ENCODE results near the gene RABEP2. TPM values are rescaled to one million over a fixed set of nuclear protein-coding genes. Genes with fewer than 3 reads are reported as not detected.
"Not testable (repeated sequence)": the region's sequence is repeated elsewhere in the genome, so short reads cannot be mapped to it uniquely, and the experiment has no call there.

RABEP2 gene, protein sequence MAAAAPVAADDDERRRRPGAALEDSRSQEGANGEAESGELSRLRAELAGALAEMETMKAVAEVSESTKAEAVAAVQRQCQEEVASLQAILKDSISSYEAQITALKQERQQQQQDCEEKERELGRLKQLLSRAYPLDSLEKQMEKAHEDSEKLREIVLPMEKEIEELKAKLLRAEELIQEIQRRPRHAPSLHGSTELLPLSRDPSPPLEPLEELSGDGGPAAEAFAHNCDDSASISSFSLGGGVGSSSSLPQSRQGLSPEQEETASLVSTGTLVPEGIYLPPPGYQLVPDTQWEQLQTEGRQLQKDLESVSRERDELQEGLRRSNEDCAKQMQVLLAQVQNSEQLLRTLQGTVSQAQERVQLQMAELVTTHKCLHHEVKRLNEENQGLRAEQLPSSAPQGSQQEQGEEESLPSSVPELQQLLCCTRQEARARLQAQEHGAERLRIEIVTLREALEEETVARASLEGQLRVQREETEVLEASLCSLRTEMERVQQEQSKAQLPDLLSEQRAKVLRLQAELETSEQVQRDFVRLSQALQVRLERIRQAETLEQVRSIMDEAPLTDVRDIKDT
- total RNA-seq (2014; rRNA removed), result 50.6 and 72.0 TPM in 2 replicates
- 19.1 TPM for polyA plus RNA-seq (2012)

DNA sequence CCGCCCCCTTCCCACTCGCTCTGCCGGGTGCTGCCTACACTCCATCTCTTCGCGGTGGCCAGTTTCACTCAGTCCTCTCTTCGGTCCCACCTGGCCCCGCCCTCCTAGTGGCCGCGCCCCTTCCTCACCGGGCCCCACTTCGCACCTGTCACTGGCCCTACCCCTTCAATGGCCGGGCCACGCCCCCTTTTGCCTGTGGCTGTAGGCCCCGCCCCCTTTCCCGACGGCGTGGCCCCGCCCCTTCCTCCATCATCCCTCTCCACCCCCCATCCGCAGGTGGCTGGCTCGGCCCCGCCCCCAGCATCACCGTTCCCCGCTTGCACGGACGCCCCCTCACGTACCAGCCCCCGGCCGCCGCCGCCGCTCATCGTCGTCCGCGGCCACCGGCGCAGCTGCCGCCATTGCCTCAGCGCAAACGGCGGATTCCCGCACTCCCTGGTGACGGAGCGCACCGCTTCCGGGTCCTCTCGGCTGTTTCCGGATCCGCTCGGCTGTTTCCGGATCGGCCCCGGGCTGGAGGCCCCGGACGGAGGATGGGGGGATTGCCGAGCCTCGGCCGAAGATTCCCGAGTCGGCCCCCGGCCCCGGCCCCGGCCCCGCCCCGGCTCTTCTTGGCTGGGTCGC is at the start of gene RABEP2:
Gene RABEP2 (minus strand): TSS at position 477 of the 624 bp plus-strand sequence. CDS start 75 bp downstream, at position 402.
- peak; percentile 86 for DNase-seq (ENCODE audit: low read depth)

DNA sequence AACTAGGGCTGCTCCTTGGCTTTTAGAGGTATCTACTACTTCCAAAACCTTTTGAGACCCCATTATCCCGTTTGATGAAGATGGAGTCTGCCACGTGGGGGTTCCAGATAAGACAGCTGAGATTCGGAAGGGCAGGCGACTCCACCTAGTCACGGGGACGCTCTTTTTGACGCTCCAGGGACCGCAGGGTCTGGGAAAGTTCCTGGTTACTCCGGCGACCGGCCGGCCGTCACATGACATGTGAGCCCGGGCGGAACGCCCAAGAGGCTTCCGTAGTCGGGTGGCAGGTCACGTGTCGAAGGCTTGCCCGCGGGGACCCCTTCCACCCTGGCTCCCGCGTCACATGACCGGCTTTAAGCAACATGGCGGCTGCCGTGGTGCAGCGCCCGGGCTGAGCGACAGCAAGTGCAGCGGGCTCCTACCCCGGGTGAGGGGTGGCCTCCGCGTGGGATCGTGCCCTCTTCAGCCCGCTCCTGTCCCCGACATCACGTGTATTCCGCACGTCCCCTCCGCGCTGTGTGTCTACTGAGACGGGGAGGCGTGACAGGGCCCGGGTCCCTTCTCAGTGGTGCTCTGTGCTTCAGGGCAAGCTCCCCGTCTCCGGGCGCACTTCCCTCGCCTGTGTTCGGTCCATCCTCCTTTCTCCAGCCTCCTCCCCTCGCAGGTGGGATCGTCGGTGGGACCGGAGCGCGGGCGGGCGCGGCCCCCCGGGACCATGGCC is 49.6 kb upstream of the RABEP2 start, which contains the start of gene SPNS1:
Gene SPNS1 (plus strand): TSS at position 342 of the 721 bp plus-strand sequence. CDS start 374 bp downstream, at position 716.
- peak; percentile 96 for DNase-seq (ENCODE audit: low read depth)

DNA sequence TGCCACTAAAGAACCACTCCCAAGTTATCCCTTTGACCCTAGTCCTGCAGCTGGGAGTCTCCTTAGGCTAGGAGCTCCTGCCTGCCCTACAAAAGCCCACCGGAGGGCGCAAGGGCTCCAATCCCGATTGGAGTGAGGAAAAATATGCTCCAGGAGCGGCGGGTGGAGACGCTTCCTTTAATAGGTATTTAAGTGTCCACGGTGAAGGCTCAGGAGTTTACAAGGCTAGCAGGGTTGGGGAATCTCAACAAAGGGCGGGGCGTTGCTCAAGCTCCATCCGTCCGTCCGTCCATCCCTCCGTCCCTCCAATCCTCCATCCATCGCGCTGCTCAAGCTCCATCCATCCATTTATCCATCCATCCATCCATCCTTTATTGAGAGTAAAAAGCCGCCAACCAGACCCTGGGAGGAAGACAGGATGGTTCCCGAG is 49.0 kb upstream of the RABEP2 start:
- DNase-seq (ENCODE audit: low read depth), result peak; percentile 72

DNA sequence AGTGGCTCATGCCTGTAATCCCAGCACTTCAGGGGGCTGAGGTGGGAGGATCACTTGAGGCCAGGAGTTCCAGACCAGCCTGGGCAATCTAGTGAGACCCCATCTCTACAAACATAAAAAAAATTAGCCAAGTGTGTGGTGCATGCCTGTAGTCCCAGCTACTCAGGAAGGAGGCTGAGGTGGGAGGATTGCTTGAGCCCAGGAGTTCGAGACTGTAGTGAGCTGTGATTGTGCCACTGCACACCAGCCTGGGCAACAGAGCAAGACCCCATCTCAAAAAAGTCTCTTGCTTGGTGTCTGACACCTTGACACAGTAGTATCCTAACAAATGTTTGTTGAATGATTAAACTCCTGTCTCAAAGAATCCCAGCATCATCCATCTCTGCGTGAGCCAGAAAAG is 44.7 kb upstream of the RABEP2 start:
- not testable (repeated sequence) for DNase-seq (ENCODE audit: low read depth)

DNA sequence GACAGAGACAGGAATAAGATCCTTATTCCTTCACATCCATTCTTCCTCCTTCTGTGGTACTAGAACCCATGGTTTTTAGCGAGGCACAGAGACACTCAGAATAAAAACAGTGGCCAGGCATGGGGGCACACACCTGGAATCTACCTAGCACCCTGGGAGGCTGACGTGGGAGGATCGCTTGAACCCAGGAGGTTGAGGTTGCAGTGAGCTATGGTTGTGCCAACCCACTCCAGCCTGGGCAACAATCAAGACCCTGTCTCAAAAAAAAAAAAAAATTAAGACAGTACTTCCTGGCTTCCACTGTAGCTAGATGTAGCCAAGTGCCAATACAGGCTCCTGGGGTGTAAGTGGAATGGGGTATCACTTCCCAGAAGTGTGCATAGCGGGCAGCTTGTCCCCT is 42.1 kb upstream of the RABEP2 start:
- no peak for DNase-seq (ENCODE audit: low read depth)

DNA sequence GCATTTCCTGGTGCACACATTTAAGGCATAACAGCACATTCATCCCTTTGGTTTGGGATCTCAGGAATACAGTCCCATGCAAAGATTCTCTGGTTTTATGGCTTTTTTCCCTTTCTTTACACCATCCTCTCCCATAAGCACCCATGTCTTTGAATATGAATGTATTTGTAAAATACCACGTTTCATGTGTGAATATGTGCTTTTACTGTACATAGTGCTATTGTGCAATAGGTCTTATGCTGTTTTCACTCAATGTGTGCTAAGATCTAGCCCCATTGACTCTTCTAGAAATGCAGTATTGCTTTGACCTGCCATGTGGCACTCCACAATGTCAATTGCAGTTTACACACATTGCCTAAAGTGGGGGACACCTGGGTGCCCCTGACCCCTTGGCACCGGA is 39.5 kb upstream of the RABEP2 start:
- no peak for DNase-seq (ENCODE audit: low read depth)

DNA sequence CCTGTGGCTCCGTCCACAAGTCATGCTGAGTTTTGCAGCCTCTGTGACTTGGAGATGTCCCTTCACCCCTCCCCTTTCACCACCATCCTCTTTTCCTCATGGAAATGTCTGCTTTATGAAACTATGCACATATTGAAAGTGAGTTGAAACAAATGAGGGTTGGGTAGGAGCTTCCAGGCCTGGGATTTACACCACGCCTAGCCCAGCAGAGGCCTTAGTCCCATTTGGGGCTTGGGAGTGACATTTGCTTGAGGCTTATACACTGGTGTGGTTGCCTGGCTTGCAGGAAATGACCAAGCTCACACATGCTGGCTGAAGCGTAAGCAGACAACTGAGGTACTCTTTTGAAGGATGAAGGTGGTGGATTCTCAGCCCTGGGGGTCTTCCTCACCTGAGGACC is 39.0 kb upstream of the RABEP2 start:
- no peak for DNase-seq (ENCODE audit: low read depth)

DNA sequence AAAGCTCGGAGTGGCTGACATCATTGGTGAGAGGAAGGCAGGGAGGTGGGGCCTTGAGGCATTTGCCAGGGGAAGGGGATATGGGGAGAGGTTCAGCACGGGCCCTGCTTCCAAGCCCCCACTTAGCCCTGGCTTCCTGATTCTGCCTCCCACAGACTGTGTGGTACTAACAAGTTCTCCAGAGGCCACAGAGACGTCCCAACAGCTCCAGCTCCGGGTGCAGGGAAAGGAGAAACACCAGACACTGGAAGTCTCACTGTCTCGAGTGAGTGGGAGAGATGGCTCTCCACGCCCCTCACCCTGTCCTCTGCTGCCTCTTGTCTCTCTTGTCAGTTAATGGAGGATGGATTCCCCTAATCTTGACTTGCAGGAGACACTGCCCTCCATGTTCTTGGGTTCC is 33.8 kb upstream of the RABEP2 start:
- no peak for DNase-seq (ENCODE audit: low read depth)

DNA sequence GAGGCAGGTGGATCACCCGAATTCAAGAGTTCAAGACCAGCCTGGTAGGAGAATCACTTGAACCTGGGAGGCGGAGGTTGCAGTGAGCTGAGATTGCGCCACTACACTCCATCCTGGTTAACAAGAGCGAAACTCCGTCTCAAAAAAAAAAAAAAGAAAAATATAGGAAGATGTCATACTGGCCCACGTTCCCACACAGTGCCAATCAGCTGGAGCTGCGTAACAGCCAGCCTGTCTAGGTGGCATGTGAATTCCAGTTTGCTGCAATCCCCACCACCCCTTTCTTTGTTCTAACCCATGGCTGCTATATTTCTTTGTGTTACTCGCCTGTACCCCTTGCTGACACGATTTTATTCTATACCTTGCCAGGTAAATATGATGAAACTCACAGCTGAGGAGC is 33.2 kb upstream of the RABEP2 start:
- no peak for DNase-seq (ENCODE audit: low read depth)

DNA sequence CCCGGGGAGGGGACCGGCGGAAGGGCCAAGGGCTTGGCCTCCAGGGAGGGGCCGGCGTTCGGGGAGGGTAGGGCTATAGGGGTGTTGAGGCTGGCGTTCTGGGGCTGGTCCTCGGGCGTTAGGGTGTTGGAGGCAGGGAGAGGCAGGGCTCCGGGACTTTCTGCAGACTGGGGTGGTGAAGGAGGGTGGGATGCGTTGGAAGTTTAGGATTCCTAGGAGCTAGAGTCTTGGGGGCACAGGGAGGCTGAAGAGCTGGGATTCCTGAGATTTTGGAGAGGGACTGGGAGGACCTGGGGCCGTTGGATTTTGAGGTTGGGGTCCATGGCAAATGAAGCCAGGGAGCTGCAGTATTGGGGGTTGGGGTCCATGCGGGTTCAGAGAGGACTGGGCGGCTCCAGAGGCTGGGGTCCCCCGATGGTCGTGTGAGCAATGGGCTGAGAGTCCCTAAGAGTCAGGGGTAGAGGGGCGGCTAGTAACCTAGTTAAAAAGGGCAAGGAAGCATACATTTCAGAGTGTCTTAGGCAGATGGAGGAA is 26.4 kb upstream of the RABEP2 start:
- no peak for DNase-seq (ENCODE audit: low read depth)

DNA sequence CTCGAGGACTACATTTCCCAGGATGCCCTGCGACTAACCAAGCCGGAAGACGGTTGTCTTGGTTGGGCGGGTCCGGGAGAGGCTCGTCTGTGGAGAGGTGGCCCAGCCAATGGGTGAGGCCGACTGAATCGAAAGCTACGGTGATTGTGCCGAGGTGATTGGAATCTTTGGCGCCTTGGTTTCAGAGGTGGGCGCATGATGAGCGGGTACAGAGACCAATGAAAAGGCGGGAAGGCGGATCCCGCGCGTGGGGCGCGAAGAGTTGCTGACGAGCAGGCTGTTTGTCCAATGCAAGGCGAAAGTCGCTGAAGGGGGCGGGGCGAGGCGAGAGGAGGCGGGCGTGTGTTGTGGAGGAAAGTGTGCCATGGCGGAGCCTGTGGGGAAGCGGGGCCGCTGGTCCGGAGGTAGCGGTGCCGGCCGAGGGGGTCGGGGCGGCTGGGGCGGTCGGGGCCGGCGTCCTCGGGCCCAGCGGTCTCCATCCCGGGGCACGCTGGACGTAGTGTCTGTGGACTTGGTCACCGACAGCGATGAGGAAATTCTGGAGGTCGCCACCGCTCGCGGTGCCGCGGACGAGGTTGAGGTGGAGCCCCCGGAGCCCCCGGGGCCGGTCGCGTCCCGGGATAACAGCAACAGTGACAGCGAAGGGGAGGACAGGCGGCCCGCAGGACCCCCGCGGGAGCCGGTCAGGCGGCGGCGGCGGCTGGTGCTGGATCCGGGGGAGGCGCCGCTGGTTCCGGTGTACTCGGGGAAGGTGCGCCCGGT is 25.8 kb upstream of the RABEP2 start, which contains the start of gene NFATC2IP:
Gene NFATC2IP (plus strand): TSS at position 290 of the 762 bp plus-strand sequence. CDS start 75 bp downstream, at position 365.
- peak; percentile 100 for DNase-seq (ENCODE audit: low read depth)

DNA sequence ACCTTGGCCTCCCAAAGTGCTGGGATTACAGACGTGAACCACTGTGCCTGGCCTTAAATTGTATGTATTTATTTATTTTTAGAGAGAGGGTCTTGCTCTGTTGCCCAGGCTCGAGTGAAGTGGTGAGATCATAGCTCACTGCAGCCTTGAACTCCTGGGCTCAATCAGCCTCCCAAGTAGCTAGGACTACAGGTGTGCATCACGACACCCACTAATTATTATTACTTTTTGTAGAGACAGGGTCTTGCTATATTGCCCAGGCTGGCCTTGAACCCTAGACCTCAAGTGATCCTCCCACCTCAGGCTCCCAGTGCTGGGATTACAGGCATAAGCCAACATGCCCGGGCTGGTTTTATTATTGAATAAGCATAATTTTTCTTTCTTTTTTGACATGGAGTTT is 21.6 kb upstream of the RABEP2 start:
- DNase-seq (ENCODE audit: low read depth), result no peak

DNA sequence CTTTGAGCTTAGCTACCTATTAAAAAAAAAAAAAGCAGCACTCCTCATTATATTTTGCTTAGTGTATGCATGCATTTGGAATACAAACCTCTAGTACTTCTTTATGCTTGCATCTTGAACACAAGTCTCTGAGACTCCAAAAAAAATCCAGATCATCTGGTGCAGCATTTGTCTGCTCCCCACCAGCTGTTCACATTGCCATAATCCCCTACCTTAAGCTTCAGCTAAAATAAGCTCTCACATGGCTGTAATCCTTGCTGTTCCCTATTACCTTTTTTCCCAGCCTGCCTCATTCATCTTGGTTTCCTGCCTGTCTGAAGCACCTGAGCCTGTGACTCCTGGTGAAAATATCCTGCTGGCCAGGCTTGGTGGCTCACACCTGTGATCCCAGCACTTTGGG is 18.2 kb upstream of the RABEP2 start:
- no peak for DNase-seq (ENCODE audit: low read depth)

DNA sequence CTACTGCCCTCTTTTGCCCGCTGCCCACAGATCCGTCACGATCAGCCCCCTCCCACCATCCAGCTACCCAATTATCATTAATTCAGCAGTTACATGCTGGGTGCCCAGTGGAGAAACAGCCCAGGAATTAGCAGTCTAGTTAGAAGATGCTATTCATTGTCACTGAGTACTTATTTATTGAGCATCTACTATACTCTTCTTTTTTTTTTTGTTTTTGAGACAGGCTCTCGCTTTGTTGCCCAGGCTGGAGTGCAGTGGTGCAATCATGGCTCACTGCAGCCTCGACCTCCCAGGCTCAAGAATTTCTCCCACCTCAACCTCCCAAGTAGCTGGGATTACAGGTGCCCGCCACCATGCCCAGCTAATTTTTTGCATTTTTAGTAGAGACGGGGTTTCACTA is 14.8 kb upstream of the RABEP2 start:
- DNase-seq (ENCODE audit: low read depth), result not testable (repeated sequence)

DNA sequence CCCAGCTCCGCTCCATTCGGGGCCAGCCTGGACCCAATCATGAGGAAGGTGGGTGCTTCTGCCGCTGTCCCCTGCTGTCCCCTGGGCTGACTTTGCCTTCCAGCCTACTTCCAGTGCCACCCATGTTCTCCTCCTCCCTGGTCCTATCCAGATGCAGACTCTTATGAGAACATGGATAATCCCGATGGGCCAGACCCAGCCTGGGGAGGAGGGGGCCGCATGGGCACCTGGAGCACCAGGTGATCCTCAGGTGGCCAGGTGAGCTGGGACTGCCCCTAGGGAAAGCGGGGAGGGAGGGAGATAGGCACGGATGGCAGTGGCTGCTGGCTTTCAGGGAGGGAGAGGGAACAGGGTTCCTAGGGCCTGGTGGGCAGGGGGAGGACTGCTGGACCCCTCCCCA is 13.7 kb upstream of the RABEP2 start:
- no peak for DNase-seq (ENCODE audit: low read depth)

DNA sequence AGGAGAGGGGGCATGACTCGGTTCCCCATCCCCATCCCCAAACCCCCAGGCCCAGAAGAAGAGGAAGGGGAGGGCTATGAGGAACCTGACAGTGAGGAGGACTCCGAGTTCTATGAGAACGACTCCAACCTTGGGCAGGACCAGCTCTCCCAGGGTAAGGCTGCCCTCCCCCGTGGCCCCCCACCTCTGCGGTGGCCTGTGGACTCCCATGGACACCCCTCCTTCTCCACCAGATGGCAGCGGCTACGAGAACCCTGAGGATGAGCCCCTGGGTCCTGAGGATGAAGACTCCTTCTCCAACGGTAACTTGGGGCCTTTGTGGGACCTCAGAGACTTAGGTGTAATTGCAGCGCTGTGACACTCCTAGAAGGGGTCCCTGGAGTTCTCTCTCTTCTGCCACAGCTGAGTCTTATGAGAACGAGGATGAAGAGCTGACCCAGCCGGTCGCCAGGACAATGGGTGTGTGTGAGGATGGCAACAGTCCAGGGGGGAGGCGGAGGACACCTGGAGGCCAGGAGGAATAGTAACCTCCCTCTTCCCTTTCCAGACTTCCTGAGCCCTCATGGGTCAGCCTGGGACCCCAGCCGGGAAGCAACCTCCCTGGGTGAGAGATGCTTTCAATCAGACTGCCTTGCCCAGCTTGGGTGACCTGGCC is 12.3 kb upstream of the RABEP2 start:
- DNase-seq (ENCODE audit: low read depth), result no peak

DNA sequence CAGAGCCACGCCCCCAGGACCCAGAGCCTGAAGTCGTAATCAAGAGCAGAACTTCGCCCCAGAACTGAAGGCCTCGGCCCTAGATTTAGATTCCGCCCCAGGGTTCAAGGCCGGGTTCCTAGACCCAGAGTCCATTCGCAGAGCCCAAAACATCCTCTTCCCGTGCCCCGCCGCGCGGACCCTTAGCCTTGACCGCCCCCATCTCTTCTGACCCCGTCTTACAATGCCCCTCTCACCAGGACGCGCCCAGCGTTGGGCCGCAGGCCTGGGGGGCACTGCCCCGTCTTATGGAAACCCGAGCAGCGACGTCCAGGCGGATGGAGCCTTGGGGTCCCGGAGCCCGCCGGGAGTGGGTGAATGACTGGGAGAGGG is 11.7 kb upstream of the RABEP2 start:
- DNase-seq (ENCODE audit: low read depth), result no peak

DNA sequence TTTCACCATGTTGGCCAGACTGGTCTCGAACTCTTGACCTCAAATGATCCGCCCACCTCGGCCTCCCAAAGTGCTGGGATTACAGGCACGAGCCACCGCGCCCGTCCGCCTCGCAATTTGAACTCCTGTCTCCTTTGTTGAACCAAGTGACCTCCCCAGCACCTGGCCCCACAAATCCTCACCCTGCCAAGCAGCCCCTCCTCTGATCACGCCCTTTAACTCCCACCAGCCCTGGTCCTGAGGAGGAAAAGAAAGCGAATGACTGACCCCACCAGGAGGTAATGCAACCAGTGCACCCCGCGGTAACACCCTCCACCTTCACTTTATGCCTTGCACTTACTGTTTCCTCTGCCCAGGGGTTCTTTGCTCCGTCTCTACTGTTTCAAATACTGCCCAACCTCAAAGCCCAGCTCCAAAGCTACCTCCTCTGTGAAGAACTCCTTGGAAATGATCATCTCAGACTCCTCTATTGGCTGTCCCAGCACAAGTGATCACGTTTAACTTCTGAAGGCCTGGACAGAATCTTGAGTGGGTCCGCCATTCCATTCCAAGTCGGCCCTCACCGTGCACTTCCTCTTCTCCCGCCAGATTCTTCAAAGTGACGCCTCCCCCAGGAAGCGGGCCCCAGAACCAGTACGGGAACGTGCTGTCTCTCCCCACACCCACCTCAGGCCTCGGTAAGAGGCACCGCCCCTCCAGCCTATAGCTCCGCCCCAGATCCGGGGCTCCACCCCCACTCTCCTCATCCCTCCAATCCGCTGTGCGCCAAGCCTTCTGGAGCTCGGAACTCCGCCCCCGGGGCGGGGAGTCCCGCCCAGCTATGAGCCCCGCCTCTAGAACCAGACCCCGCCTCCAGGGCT is 11.1 kb upstream of the RABEP2 start:
- DNase-seq (ENCODE audit: low read depth), result peak; percentile 70

DNA sequence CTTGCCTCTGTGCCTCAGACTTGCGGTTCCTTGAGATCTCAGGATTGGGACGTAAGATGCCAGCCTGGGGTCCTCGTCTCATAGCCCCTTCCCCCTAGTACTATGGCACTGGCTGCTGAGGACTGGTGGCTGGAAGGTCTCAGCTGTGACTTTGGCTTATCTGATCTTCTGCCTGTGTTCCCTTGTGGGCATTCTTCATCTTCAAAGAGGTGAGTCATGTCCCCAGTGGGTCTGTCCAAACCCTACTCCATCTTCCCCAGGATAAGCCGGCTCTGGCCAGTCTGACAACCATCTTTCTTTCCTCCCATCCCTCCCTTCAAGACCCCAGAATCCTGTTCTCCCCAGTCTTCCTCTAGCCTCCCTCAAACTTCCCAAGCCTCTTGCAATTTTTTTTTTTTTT is 10.3 kb upstream of the RABEP2 start:
- peak; percentile 28 for DNase-seq (ENCODE audit: low read depth)

Data from LHCN-M2 (cell line).